ENCODE results near the gene TMPRSS4. TPM values are rescaled to one million over a fixed set of nuclear protein-coding genes. Genes with fewer than 3 reads are reported as not detected.

TMPRSS4 gene
- polyA plus RNA-seq, 4 donors: 27.6 to 33.1 (median 29.1) TPM

GRCh38 chr11:118170231-118170630 lies 93.4 kb downstream of the TMPRSS4 start:
- no peak for DNase-seq (ENCODE audit: low read depth in 4 of 4, low spot score in 3 of 4)

GRCh38 chr11:118170882-118171268 lies 94.0 kb downstream of the TMPRSS4 start:
- no peak for DNase-seq (ENCODE audit: low read depth in 4 of 4, low spot score in 3 of 4)

Other genes starting within 250 kb of the TMPRSS4 start
- 100 to 1,000 TPM; 144 to 149 (median 147) TPM for gene FXYD6, start 200.4 kb upstream of the TMPRSS4 start, polyA plus RNA-seq (ENCODE audit: insufficient read length in 4 of 4)
- under 1 TPM; 0.62 to 0.90 (median 0.73) TPM for gene TMPRSS13, start 147.7 kb upstream of the TMPRSS4 start, polyA plus RNA-seq (ENCODE audit: insufficient read length in 4 of 4)
- 1 to 10 TPM; 2.6 to 3.1 (median 2.8) TPM for gene IL10RA, start 90.7 kb upstream of the TMPRSS4 start, polyA plus RNA-seq (ENCODE audit: insufficient read length in 4 of 4)
- gene SMIM35, start 9.9 kb downstream of the TMPRSS4 start, polyA plus RNA-seq (ENCODE audit: insufficient read length in 4 of 4): under 1 TPM; 0.08 to 0.29 (median 0.13) TPM
- gene SCN4B, start 75.7 kb downstream of the TMPRSS4 start, polyA plus RNA-seq (ENCODE audit: insufficient read length in 4 of 4): 1 to 10 TPM in 2 of 4 donors, under 1 TPM in 2; 0.89 to 1.6 (median 1.1) TPM
- gene SCN2B, start 99.6 kb downstream of the TMPRSS4 start, polyA plus RNA-seq (ENCODE audit: insufficient read length in 4 of 4): 1 to 10 TPM; 4.4 to 4.9 (median 4.7) TPM
- gene JAML, start 147.9 kb downstream of the TMPRSS4 start, polyA plus RNA-seq (ENCODE audit: insufficient read length in 4 of 4): 1 to 10 TPM; 1.7 to 2.9 (median 2.7) TPM
- 1 to 10 TPM; 5.4 to 6.3 (median 6.0) TPM for gene MPZL3, start 175.3 kb downstream of the TMPRSS4 start, polyA plus RNA-seq (ENCODE audit: insufficient read length in 4 of 4)
- gene MPZL2, start 187.2 kb downstream of the TMPRSS4 start, polyA plus RNA-seq (ENCODE audit: insufficient read length in 4 of 4): 10 to 100 TPM; 22.3 to 24.5 (median 23.6) TPM
- 1 to 10 TPM in 1 of 4 donors, under 1 TPM in 3; 0.28 to 1.2 (median 0.53) TPM for gene CD3E, start 227.7 kb downstream of the TMPRSS4 start, polyA plus RNA-seq (ENCODE audit: insufficient read length in 4 of 4)

Data from right renal pelvis (tissue), 4 donors.